GM21717 (cell line): ENCODE data around the gene C11orf97.

ENCODE experiments used
- ATAC-seq: cut with Tn5 transposase; IDR thresholded peaks from one replicate; pipeline ENCODE4 v1.9.1; 2021; ENCODE audit warnings: mild to moderate bottlenecking, moderate library complexity; ENCODE audit not compliant: unreplicated experiment

Gene C11orf97

GRCh38 chr11:94524341-94524740 is 12.1 kb downstream of the C11orf97 start:
- ATAC-seq = no peak

GRCh38 chr11:94525546-94526324 is 13.5 kb downstream of the C11orf97 start:
- no peak for ATAC-seq

GRCh38 chr11:94526645-94527438 is 14.6 kb downstream of the C11orf97 start:
- ATAC-seq = no peak

GRCh38 chr11:94528551-94528950 is 16.3 kb downstream of the C11orf97 start:
- no peak for ATAC-seq

GRCh38 chr11:94532211-94532610 is 19.9 kb downstream of the C11orf97 start:
- ATAC-seq = no peak

- ATAC-seq = no peak
These were observed 20.9 kb downstream of the C11orf97 start for GRCh38 chr11:94533206-94533605.

GRCh38 chr11:94533696-94534630 is 21.7 kb downstream of the C11orf97 start:
- ATAC-seq = no peak

GRCh38 chr11:94536386-94536785 is 24.1 kb downstream of the C11orf97 start:
- no peak for ATAC-seq

GRCh38 chr11:94537031-94537600 is 24.9 kb downstream of the C11orf97 start:
- ATAC-seq = no peak

GRCh38 chr11:94539420-94539819 is 27.2 kb downstream of the C11orf97 start:
- ATAC-seq = no peak

- ATAC-seq = peak; percentile 88
These were observed 31.7 kb downstream of the C11orf97 start, which contains the start of gene FUT4 for GRCh38 chr11:94543695-94544645. Gene FUT4 (plus strand): TSS chr11:94543921. CDS start chr11:94544134, 213 bp downstream.

GRCh38 chr11:94544646-94545263 is 32.5 kb downstream of the C11orf97 start:
- no peak for ATAC-seq

GRCh38 chr11:94545264-94546161 is 33.3 kb downstream of the C11orf97 start:
- no peak for ATAC-seq

GRCh38 chr11:94546162-94546470 is 33.9 kb downstream of the C11orf97 start:
- ATAC-seq = no peak

GRCh38 chr11:94546886-94547285 is 34.6 kb downstream of the C11orf97 start:
- ATAC-seq = no peak

GRCh38 chr11:94549146-94549545 is 36.9 kb downstream of the C11orf97 start:
- ATAC-seq = no peak

- ATAC-seq = peak; percentile 47
These were observed 38.3 kb downstream of the C11orf97 start for GRCh38 chr11:94550513-94550912.

GRCh38 chr11:94553938-94554337 is 41.7 kb downstream of the C11orf97 start:
- ATAC-seq = no peak
